ENCODE data around the gene FANCE.
"Not testable (repeated sequence)": the region's sequence is repeated elsewhere in the genome, so short reads cannot be mapped to it uniquely, and the experiment has no call there.

Gene FANCE

DNA sequence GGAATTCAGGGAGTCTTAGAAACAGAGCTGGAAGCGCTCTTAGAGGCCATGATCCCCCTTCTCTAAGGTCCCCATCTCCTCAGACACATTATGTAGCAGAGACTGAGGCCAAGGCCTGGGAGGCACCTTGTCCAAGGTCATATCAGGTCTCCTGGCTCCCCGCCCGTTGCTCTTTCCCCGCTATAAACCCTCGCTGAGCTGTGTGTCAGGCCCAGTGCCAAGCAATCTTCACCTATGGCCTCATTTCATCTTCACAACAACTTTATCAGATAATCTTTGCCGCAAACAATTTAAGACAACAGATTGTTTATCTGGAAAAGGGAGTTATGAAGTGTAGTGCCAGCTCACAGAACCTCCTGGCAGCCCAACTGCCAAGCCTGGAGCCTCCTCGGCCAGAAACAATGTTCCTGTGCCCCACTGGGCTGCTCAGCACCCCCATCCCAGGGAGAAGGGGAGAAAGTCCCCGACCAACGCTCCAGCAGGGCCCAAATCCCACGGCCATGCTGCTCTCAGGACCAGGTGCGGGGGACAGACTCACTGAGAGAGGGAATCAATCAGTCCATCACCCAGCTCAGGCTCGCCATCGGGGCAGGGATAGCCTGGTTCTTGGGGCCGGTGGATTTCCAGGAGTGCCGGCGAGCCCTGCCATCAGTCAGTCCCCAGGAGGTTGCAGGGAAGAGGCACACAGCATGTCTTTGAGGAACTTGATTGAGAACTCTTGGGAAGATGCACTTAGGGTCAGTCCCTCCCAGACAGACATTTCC lies 16.9 kb upstream of the FANCE start:
- no peak for DNase-seq

DNA sequence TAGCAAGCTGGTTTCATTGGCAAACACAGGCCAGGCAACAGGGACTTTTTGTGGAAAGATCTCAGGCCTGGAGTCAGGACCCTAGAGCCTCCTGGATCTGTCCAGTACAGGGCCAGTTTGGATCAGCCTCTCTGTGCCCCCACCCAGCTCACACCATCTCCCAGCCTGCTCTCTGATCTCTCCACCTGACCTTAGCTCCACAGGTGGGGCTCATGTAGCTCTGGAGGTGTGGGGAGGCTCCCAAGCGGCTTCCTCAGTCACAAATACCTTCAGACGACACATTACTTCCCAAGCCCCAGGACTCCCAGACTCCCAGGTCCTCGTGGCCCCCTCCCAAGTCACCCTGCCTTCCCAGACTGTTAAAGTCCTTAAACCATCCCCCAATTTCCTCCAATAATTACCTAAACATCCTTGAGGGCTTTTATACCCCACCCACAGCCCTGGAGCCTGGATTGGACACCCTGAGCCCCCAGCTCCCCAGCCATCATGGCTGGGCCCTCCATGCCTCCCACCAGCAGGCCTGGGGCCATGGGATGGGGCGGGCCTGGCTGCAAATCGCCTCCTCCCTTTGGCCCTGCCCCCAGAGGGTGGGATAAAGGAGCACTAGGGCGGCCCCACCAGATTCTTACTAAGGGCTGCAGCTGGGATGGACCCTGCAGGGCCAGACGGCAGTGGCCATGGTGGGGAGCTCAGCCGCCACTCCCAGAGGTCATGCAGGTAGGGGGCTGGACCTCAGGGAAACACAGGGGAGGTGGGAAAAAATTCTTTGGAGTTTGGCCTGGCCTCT lies 15.9 kb upstream of the FANCE start:
- DNase-seq = no peak

DNA sequence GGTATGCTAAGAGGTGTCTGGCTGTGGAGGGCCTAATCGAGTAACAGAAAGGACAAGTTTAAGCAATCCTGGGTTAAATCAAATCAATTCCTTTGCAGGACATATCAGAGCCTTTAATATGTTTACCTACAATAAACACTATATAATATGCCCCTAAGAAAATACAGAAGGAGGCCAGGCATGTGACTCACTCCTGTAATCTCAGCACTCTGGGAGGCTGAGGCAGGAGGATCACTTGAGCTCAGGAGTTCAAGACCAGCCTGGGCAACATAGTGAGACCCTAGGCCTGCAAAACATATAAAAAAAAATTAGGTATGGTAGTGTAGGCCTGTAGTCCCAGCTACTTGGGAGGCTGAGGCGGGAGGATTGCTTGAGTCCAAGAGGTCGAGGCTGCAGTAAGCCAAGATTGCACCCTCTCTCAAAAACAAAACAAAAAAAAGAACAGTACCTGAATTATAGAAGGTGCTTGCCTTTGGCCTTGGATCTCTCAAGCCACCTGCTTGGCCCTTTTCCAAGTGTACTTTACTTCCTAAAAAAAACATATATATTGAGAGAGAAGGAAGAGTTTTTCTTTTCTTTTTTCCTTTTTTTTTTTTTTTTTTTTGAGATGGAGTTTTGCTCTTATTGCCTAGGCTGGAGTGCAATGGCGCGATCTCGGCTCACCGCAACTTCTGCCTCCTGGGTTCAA lies 13.6 kb upstream of the FANCE start:
- DNase-seq = not testable (repeated sequence)

DNA sequence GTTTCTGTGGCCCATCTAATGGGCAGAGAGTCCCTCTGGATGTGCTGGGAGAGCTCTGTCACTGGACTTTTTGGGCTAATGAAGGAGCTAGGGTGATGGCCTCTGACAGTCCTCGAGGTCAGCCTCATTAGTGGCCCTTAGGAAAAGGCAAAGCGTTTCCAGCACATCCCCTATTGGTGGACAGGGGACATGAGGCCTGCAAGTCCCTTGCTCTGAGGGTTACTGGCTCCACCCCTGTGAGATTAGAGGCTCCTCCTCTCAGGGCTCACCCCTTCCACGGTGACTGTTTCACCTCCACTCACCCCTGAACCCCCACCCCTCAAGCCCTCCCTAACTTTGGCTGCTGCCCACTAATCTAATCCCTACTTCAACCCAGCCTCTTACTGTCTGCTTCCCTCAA lies 12.8 kb upstream of the FANCE start:
- DNase-seq = no peak

DNA sequence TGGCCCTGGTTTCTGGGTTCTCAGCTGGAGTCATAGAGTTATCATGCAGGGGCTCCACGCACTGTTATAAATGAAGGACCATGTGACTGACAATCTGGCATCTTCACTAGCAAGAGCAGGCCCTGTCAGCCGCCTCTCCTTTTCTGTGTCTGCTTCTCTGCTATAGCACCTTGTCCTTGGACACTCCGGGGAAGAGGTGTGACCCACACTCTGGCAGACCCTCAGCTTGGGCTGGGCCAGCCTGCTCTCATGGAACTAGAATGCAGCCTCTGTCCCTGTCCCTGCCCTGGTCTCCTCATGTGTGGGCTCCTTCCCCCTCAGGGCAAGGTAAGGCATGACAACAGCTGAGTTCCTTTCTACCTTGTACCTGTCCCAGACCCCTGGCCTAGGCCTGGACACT lies 10.9 kb upstream of the FANCE start:
- no peak for DNase-seq

DNA sequence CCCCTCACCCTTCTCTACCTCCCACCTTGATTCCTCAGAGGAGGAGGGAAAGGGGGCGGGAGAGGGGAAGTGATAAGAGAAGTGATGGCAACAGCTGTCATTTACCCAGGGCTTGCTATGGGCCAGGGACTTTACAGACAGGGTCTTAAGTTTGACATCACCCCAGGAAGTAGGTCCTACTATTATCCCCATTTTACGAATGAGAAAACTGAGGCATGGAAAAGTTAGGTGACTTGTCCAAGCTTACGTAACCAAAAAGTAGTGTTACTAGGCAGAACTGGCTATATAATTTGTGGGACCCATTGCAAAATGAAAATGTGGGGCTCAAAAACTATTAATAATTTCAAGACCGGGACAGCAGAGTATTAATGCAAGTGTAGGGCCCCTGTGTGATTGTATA lies 10.5 kb upstream of the FANCE start:
- no peak for DNase-seq

DNA sequence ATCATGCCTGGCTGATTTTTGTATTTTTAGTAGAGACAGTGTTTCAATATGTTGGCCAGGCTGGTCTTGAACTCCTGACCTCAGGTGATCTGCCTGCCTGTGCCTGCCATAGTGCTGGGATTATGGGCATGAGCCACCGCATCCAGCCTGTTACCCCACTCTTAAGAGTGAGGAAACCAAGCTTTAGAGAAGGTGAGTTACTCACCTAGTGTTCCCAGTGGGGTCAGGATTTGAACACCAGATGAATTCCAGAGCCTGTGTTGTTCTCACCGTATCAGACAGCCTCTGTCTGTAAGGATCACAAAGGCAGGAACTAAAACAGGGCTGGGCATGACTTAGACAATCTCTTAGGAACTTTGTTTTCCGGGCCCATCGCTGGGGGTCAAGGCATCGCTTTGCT lies 9.4 kb upstream of the FANCE start:
- DNase-seq = no peak

DNA sequence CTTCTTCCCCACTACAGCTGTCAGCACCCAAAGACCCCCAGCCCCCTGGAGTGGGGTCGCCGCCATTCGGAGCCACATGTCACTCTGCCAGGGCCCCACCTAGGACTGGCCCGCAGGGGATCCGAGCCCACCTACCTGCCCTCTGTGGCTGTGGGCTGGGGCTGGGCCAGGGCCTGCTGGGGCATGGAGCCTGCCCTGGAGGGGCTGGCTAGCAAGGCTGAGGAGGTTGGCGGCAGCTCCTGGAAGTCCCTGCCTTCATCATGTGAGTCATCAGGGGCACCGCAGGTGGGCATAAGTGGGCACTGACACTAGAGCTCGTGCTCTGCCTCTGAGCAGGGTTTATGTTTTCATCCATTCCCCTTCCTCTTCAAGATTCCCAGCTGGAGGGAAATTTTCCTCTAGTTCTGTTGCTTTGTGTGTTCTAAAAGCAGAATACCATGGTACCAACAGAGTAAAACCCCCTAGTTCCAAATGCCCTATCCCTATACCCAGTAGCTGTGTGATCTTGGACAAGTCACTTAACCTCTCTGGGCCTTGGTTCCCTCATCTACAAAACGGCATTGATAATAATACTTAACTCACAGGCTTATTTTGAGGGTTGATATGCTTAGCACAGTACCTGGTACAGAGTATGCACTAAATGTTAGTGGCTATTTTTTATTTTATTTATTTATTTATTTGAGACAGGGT lies 8.7 kb upstream of the FANCE start:
- DNase-seq = no peak

DNA sequence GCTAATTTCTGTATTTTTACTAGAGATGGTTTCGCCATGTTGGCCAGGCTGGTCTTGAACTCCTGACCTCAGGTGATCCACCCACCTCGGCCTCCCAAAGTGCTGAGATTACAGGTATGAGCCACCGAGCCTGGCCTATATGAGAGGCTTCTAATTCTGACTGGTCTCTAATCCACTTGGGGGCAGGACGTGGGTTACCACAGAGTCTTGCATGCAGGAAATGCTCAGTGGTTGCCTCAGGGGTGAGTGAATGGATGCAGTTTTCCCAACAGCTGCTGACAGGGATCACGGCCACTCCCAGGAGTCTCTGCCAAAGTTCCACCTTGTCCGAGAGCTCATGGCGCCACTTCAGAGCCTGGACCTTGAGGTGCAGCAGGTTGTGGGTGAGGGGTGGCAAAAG lies 6.4 kb upstream of the FANCE start:
- no peak for DNase-seq

DNA sequence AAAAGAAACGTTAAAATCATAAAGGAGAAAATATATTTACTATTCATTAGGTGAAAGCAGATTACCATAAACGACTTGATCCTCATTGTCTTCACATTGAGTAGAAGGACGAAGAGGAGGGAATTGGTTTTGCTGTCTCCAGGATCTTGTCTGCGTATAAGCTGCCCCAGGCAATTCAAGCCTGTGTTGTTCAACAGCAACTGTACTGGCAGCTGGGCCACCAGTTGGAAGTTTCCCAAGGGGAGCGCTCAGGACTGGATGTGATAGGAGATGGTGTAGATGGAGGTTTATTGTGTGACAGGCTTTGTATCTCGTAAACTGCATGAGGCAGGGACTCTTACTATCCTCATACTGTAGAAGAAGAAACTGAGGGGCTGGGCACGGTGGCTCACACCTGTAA lies 3.9 kb upstream of the FANCE start:
- DNase-seq = no peak

DNA sequence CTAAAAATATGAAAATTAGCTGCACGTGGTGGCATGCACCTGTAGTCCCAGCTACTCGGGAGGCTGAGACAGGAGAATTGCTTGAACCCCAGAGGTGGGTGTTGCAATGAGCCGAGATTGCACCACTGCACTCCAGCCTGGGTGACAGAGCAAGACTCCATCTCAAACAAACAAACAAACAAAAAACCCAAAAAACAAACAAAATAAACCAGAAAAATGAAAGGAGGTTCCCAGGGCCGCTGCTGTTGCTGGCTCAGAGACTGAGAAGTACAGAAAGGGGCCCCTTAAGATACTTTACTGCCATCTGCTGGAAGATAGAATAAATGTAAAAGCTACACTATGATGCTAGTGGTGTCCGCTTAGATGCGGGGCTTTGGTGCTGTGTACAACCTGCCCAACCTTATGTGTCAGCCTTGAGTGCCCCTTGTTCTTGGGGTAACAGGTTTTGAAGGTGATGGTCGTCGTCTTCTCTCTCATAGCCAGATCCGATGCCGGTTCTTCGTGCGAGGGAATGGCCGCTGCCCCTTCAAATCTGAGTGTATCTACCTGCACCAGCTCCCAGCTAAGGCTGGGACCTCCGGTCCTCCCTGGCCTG lies 2.8 kb upstream of the FANCE start:
- DNase-seq = peak; percentile 85

DNA sequence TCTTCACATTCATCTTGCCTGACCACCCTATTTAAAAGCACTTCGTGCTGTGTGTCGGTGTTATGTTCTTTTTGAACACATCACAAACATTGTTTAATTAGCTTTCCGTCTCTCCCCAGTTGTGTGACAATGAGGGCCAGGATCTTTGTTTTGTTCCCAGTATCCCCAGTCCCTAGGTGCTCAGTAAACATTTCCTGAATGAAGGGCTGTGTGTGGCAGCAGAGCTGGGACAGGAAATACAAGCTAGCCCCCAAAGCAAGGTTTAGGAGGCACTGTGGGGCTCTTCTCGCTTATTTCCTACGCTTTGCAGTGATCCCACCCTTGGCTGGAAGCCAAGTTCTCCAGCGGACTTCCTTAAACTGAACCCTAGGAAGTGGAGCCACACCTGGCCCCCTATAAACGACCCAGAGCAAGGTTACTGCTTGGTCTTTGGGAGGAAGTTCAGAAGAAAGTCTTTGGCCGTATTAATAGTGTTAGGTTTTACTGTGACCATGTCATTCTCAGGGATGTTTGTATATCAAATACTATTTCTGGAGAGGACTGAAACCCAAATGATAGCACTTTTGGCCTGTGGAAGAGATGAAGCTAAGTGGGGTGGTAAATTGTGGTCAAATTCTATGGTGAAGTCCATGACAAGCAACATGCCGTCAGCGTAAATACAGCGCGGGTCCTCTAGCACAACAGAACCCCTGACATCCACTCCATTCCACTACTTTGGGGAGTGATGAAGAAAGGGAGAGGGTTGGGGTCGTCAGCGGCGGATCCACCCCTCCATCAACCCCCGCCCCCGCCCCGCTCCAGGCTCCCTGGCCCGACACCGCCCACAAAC lies 570 bp upstream of the FANCE start:
- no peak for DNase-seq

DNA sequence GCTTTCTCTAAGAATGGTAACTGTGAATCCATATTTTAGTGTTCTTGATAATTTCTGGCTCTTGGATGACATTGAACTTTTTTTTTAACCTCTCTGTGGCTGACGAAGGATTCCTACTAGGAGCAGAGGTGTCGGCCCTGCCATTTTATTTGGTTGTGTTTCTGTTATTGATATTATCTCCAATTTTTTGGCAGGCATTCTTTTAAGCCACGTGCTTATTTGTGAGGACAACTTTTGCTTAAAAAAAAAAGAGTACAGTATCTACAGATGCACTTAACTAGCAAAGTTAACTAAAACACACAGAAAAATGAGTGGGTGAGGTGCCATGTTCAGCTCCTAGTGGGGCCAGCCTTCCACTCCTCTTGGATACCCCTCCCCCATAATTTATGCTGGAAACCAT lies 1.1 kb downstream of the FANCE start:
- DNase-seq = no peak

DNA sequence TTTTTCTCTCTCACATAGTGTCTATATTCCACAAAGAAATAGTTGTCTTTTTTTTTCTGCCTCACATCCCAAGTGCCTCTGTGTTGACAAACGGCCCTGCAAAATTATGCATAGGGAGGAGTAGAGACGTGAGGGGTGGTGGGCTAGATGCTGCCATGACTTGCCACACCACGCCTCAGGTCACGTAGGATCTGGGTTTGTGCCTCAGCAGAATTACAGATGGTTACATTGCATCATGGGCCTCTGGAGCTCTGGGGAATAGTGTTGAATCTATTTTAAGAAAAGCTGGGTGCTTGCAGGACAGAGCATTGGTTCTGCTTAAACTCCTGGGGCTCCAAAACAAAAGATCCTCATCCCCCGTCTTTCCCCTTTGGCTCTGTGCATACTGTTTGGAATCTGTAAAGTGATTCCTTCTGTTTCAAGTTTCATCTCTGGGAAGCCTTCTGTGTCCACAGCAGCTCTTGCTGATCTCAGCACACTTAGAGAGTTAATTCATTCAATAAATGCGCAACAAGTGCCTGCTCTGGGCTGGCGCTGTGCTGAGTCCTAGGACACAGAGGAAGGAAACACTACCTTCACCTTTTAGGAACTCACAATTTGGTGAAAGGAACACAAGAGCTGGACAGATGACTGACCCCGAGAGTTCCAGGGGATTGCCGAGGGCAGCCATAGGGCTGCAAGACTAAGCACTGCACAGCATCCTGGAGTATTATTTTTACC lies 2.4 kb downstream of the FANCE start:
- DNase-seq = no peak

DNA sequence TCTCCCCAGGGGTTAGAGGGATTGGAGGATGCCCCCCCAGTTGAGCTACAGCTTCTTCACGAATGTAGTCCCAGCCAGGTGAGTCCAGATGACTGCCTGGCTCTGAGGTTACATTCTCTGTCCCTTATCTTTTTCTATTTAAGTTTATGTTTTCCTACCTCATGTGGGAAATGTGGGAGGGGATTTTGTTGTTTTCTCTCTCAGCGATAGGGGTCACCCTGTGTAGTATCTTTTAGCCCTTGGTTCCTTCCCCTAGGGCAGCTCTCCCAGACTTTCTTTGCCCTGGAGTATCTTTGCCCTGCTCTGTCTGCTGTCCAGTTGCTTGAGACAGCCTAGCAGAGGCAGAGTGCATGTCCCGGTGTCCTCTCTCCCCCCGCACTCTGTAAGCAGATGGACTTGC lies 5.8 kb downstream of the FANCE start:
- no peak for DNase-seq

DNA sequence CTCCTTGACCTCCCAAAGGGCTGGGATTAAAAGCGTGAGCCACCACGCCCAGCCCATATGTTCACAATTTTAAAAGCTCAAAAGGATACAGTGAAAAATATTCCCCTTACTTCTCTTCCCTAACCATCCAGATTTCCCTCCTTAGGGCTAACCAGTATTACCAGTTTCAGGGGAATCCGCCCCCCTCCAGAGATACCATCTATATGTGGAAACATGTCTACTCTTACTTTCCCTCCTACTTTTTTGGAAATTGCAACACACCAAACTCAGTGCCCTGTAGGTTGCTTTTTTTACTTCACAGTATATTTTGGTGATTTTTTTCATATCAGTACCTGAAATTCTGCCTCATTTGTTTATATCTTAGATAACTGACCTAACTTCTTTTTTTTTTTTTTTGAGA lies 9.1 kb downstream of the FANCE start:
- no peak for DNase-seq

DNA sequence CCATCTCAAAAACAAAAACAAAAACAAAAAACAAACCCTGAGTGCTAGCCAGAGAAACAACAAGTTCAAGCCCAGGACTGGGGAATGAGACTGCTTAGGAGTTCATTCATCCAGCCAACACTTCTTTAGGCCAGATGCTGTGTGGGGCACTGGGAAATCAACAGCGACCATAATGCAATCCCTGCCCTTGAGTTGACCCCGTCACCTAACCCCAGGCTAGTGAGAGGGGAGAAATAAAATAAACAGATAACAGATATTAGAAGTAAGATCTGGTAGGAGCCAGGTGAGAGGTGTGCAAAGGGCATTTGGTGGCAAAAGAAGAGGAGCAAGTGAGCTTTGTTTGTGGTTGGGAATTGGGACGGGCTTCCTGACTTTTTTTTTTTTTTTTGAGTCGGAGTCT lies 11.2 kb downstream of the FANCE start:
- DNase-seq = no peak

DNA sequence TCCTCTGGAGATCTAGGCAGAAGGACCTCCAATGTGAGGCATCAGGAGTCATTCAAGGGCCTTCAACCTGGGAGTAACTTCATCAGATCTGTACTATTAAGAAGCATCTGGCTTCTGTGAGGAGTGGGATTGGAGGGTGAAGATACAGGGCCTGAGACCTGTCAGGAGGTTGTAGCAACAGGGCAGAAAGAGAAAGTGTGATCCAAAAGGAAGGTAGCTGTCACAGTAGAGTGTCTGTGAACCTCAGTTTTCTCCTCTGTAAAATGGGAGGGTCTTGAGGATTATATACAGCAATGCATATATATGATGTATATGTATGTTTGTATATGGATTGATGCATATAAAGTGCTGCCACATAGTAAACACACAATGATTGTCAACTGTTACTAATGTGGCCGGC lies 13.5 kb downstream of the FANCE start:
- no peak for DNase-seq

DNA sequence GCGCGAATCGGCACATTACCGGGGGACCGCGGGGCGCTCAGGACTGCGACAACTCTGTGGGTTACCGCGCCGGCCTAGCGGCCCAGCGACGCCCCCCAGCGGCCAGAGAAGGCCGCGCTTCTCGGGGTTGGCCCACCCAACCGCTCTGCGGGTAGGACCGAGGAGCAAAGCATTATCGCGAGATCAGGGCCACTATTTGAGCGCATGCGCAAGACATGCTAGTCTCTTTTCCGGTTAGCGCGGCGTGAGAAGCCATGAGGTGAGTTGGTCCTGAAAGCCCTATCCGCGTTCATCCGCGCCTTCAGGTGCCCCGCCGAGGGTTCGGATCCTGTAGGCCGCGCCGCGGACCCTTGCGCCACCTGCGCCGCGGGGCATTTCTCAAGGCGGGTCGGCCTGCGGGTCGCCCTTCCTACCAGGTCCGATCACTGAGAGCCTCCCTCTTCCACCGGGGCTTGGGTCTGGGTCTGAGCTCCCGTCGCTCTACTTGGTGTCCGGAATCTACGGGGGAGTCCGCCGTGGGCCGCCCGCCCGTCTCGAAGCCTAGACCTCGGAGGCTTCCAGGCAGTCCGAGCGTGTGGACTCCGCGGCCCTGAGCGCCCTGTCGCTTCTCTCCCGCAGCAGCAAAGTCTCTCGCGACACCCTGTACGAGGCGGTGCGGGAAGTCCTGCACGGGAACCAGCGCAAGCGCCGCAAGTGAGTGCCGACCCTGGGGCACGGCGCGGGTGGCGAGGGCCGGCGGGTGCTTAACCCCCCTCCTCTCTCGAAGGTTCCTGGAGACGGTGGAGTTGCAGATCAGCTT lies 16.2 kb downstream of the FANCE start, which contains the start of gene RPL10A:
TSS of gene RPL10A (plus strand) at position 221 of the 799 bp plus-strand sequence. CDS start at position 255, 34 bp downstream.
- peak; percentile 98 for DNase-seq

Measured in midbrain (tissue), 1 donor.